ENCODE data around the gene GFOD2. TPM values are rescaled to one million over a fixed set of nuclear protein-coding genes. Genes with fewer than 3 reads are reported as not detected.

Gene GFOD2
- total and polyA plus RNA-seq, 2 donors (not counting 3 experiments of a cell fraction or from before 2014, with no cell fraction given) = 38.1 to 47.5 TPM

- Histone ChIP-seq H3K9me3 (replicated peaks; ENCODE audit: control insufficient read depth, insufficient read depth, low read length) (no peaks in the 10 kb centered on the region), H3K4me1 (ENCODE audit: control insufficient read depth, extremely low read depth, insufficient read depth, low read length) (peaks cover 21% of the 10 kb centered on the region), H4K20me1 (replicated peaks; ENCODE audit: control insufficient read depth, extremely low read depth, insufficient read depth, low read length) (no peaks in the 10 kb centered on the region), H3K27me3 (ENCODE audit: control insufficient read depth in 2 of 2, insufficient read depth in 2 of 2, low read length in 2 of 2) (no peaks in the 10 kb centered on the region), H3K36me3 (ENCODE audit: control insufficient read depth in 2 of 2, extremely low read depth in 1 of 2, insufficient read depth in 2 of 2, low read length in 2 of 2) (peaks cover 0 to 6% of the 10 kb centered on the region in 2 experiments), H3K79me2 (ENCODE audit: control insufficient read depth, insufficient read depth, low read length) (no peaks in the 10 kb centered on the region), H3K9ac (replicated peaks; ENCODE audit: extremely low read depth, insufficient read depth, low read length) (no peak overlapping the region), H3K4me3 (replicated peaks in 1 of 3; ENCODE audit: insufficient read depth in 1 of 3, low read depth in 1 of 3, low read length in 3 of 3) (no peak overlapping the region), H3K27ac (ENCODE audit: insufficient read depth, low read depth, low read length) (no peak overlapping the region), H3K9me1 (replicated peaks; ENCODE audit: control insufficient read depth, extremely low read depth, insufficient read depth, low read length) (no peaks in the 10 kb centered on the region), H2AFZ (ENCODE audit: low read depth, low read length) (no peak overlapping the region), H3K4me2 (ENCODE audit: insufficient read depth, low read length) (no peak overlapping the region)
- no peak for FAIRE-seq
- CTCF ChIA-PET = interaction anchor here (1.2 to 12.7 kb wide), 4 partner anchors 9 to 143 kb away, joined by 3 to 163 read pairs (median 7); partner anchors contain the start of gene CARMIL2
- intact Hi-C loops (cut with micrococcal nuclease) (no loop called here), dilution Hi-C loops (cut with MboI; ENCODE audit: extremely low pct_ligation_motif_present, low sequenced_read_pairs) (no loop called here)
- POLR2A ChIA-PET = interaction anchor here (0.6 kb wide), 1 partner anchor 121 kb away, joined by 3 read pairs; no protein-coding TSS in a partner anchor
- no peak for DNase-seq (ENCODE audit: low read depth, low spot score)
- TF ChIP-seq MAX (IDR thresholded peaks at IDR 0.05; ENCODE audit: insufficient read depth, insufficient read length) (no peak), EZH2 (IDR thresholded peaks at IDR 0.05; ENCODE audit: borderline replicate concordance, low read depth, low read length, severe bottlenecking) (no peak), POLR2AphosphoS5 (IDR thresholded peaks at IDR 0.05; ENCODE audit: insufficient read depth, low read depth, low read length) (no peak), CTCF (IDR thresholded peaks at IDR 0.05; ENCODE audit: extremely low read depth in 1 of 2, insufficient read depth in 1 of 2, low read depth in 1 of 2, low read length in 2 of 2) (no peak), MYC (IDR thresholded peaks at IDR 0.05; ENCODE audit: low read depth, low read length) (no peak), JUN (IDR thresholded peaks at IDR 0.05; ENCODE audit: borderline replicate concordance, insufficient read depth, insufficient read length, low read depth) (no peak), FOS (IDR thresholded peaks at IDR 0.05; ENCODE audit: borderline replicate concordance, insufficient read depth, low read length) (no peak), GATA2 (IDR thresholded peaks at IDR 0.05; ENCODE audit: insufficient read depth, insufficient read length, low read depth, low read length) (no peak), POLR2A (IDR thresholded peaks at IDR 0.05; ENCODE audit: low read depth, low read length) (no peak)
- BruUV-seq (replicated peaks) = no TSS peak
Observed at GRCh38 chr16:67664258-67664657, 54.9 kb downstream of the GFOD2 start.
